H1 (cell line): ENCODE measurements around the gene RNASE4. TPM values are rescaled to one million over a fixed set of nuclear protein-coding genes. Genes with fewer than 3 reads are reported as not detected.

Experiments
- polyA plus RNA-seq, 7 experiments: library from polyadenylated mRNA; depleted of rRNA in 3 of 7; stranded (reverse) in 5 of 7; unstranded in 2 of 7; fragments of >200 nt in 5 of 7; fragments of 200-250 nt in 2 of 7; gene quantifications; 1 replicate in 5 of 7; 2 replicates in 1 of 7; 4 replicates in 1 of 7; pipeline versions ENCODE4 v1.2.1 to v1.2.3, GENCODE V29; 2011 to 2013; ENCODE audit warnings: missing spikeins in 2 of 7, mixed read lengths in 2 of 7
- total RNA-seq: library from RNA; stranded (reverse); fragmentation: NEBNext Ultra II Directional; extraction: Animal tissue kit (Norgen Biotek cat#: 25700); gene quantifications from 2 replicates; pipeline ENCODE4 v1.2.1, GENCODE V29; 2021
- TF ChIP-seq, protein P1 (sequence below): IDR thresholded peaks from 2 replicates; pipeline ENCODE4 v1.6.1; 2012; ENCODE audit warnings: low read length, inconsistent platforms
- TF ChIP-seq, protein P2 (sequence below), 3 experiments: IDR thresholded peaks; 1 replicate in 2 of 3; 2 replicates in 1 of 3; pipeline versions ENCODE4 v1.5.1 to v1.6.1; 2011; ENCODE audit warnings: low read length in 3 of 3, mild to moderate bottlenecking in 3 of 3, inconsistent platforms in 2 of 3, low read depth in 1 of 3, moderate library complexity in 1 of 3; ENCODE audit not compliant: insufficient read depth in 1 of 3; ENCODE audit errors: control extremely low read depth in 1 of 3

The RNASE4 gene
- total and polyA plus RNA-seq, 2 of the 8 experiments (the other 6 are each of a cell fraction or from before 2014, with no cell fraction given), result 0.61 to 3.5 TPM

DNA sequence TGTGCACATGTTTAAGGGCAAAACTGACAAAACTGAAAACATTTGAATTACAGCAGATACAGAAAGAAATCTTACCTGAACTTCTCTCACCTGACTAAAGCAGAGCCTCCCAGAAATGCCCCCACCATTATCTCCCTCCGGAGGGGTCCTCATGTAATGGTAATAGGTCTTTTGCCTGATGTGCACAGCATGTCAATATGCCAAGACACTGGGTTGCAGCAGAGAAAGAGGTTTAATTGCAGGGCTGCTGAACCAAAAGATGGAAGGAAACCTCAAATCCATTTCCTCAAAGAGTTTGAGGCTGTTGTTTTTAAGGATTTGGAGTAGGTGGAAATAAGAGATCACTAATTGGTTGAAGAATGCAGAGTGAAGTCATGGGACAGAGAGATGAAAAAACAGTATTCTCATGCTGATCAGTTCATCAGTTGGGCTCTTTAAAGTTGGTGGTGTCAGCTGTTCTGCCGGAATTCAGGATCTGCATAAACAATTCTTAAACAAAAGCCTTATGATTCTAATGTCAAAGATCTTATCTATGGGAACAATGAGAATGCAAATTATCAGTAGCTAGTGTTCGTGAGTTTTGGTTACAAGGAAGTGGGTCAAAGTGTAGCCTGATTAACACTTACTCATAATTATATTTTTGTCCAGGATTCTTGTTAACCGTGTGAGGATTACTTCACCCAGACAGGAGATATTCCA is 22.4 kb downstream of the RNASE4 start (continued):
- TF ChIP-seq, protein P1, sequence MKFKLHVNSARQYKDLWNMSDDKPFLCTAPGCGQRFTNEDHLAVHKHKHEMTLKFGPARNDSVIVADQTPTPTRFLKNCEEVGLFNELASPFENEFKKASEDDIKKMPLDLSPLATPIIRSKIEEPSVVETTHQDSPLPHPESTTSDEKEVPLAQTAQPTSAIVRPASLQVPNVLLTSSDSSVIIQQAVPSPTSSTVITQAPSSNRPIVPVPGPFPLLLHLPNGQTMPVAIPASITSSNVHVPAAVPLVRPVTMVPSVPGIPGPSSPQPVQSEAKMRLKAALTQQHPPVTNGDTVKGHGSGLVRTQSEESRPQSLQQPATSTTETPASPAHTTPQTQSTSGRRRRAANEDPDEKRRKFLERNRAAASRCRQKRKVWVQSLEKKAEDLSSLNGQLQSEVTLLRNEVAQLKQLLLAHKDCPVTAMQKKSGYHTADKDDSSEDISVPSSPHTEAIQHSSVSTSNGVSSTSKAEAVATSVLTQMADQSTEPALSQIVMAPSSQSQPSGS, result 0 out of 2 replicates have a peak, but pooled peaks have one; percentile 20
- TF ChIP-seq, protein P2, sequence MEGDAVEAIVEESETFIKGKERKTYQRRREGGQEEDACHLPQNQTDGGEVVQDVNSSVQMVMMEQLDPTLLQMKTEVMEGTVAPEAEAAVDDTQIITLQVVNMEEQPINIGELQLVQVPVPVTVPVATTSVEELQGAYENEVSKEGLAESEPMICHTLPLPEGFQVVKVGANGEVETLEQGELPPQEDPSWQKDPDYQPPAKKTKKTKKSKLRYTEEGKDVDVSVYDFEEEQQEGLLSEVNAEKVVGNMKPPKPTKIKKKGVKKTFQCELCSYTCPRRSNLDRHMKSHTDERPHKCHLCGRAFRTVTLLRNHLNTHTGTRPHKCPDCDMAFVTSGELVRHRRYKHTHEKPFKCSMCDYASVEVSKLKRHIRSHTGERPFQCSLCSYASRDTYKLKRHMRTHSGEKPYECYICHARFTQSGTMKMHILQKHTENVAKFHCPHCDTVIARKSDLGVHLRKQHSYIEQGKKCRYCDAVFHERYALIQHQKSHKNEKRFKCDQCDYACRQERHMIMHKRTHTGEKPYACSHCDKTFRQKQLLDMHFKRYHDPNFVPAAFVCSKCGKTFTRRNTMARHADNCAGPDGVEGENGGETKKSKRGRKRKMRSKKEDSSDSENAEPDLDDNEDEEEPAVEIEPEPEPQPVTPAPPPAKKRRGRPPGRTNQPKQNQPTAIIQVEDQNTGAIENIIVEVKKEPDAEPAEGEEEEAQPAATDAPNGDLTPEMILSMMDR (IDR thresholded peaks at IDR 0.05; ENCODE audit: control extremely low read depth in 1 of 3, insufficient read depth in 1 of 3, low read depth in 1 of 3, low read length in 3 of 3), result no peak
